Loucy (cell line): ENCODE data around the gene CCNJL.

Experiments
- CTCF ChIP-seq: fragments of 200-600 bp; sonication (generic); conservative IDR thresholded peaks from 2 replicates; pipeline ENCODE4 v1.5.1; 2014; ENCODE audit warnings: mild to moderate bottlenecking, antibody characterized with exemption, low read length
- EZH2phosphoT487 ChIP-seq: fragments of 200-600 bp; IDR thresholded peaks from 2 replicates; pipeline ENCODE4 v1.6.1; 2018; ENCODE audit warnings: antibody characterized with exemption, mild to moderate bottlenecking, moderate library complexity, borderline replicate concordance

DNA sequence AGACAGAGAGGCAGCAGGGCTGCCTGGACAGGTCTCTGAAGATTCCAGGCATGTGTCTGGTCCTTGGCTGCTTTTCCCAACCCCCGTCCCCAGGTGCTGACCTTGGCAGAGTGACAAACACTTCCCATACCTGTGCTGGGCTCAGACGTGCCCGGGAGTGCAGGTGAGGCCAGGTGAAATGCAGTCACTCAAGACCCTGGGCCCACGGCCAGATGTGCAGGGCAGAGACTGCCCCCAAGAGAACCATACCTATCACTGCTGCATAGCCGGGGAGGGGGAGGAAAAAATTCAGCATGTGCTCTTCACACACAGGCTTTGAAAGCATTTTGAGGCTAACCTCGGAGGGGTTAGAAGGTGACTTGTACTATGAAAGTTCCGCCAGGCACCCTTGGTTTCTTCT, 22.6 kb downstream of the CCNJL start:
- TF ChIP-seq EZH2phosphoT487 (no peak), CTCF (no peak)
